Pancreas (tissue), 10 donors: ENCODE data around the gene TGM1. TPM values are rescaled to one million over a fixed set of nuclear protein-coding genes. Genes with fewer than 3 reads are reported as not detected.

Source experiments
- ATAC-seq, 4 donors: fragments of 200-7000 bp; cut with Tn5 transposase; one replicate each; pipeline versions ENCODE4 v1.8.0 to v1.9.1; 2020; ENCODE audit warnings: mild to moderate bottlenecking in 4 of 4, moderate library complexity in 4 of 4
- DNase-seq, 6 donors: peaks; one replicate each; pipeline ENCODE4 v3.0.0-alpha.2; 2020
- FAIRE-seq: peaks from 2 replicates; lab custom pipeline; 2012; peaks lifted over from hg19 to GRCh38; lab: Jason Lieb, UNC
- H3K27ac ChIP-seq, 4 donors: fragments of 200-600 bp; sonication (generic); 1 replicate in 3 of 4; 2 replicates in 1 of 4; pipeline versions ENCODE4 v1.5.0 to v1.8.0; 2020
- H3K27me3 ChIP-seq, 4 donors: fragments of 200-600 bp; one replicate each; pipeline ENCODE4 v1.8.0; 2021
- H3K36me3 ChIP-seq, 3 donors: fragments of 200-600 bp; sonication (generic) in 1 of 3; one replicate each; pipeline versions ENCODE4 v1.5.0 to v1.8.0; 2020 to 2021
- H3K4me1 ChIP-seq, 3 donors: fragments of 200-600 bp; one replicate each; pipeline ENCODE4 v1.8.0; 2021
- H3K4me3 ChIP-seq, 4 donors: fragments of 200-600 bp; sonication (generic) in 2 of 4; one replicate each; pipeline versions ENCODE4 v1.5.0 to v1.8.0; 2020 to 2021
- H3K9me3 ChIP-seq, 4 donors: fragments of 200-600 bp; one replicate each; pipeline ENCODE4 v1.8.0; 2021
- CTCF ChIP-seq, 4 donors: fragments of 200-600 bp; sonication (generic) in 3 of 4; IDR thresholded peaks; one replicate each; pipeline versions ENCODE4 v1.5.0 to v1.8.0; 2021; ENCODE audit warnings: antibody characterized with exemption in 4 of 4
- WGBS, 2 donors: extraction: QIAGEN DNeasy Blood & Tissue Kit; methylation state at CpG; one replicate each; pipeline ENCODE4 v1.1.7; 2013; 5-methylcytosine and 5-hydroxymethylcytosine counted together
- intact Hi-C, 3 donors: fragments of 100-400 bp; cut with DNase I; formaldehyde crosslinking; loops; one replicate each; pipeline versions ENCODE4 v1.11.1 to v1.14.2; 2022
- polyA plus RNA-seq, 2 donors: library from polyadenylated mRNA; stranded (reverse); fragments of 200-250 nt; gene quantifications; one replicate each; pipeline ENCODE4 v1.2.3, GENCODE V29; 2013
- total RNA-seq, 6 donors: library from RNA; stranded (reverse); fragmentation: NEBNext Ultra II Directional in 4 of 6; extraction: Animal tissue kit (Norgen Biotek cat#: 25700) in 4 of 6; gene quantifications; one replicate each; pipeline versions ENCODE4 v1.2.1 to v1.2.4, GENCODE V29; 2021 to 2023
- donor health status: healthy with polysubstance abuse.
- donor health status: DM: no; HTN: no; CAD: no; lungs with moderate emphysema.
- donor health status: DM: no; HTN: no; CAD: no.
- donor health status: control.
- donor health status: control.
- donor health status: Bipolar disorder and iron deficiency.
- donor health status: DM: yes; HTN: yes; CAD: no.
- donor health status: DM: no; HTN: no; CAD: no.
- donor health status: DM: no; HTN: no; CAD: no.
- donor health status: DM: yes; HTN: yes; CAD: no.

Gene TGM1
- total and polyA plus RNA-seq, 8 donors = 1.2 to 5.4 (median 2.8) TPM

- TF ChIP-seq CTCF (IDR thresholded peaks at IDR 0.05) = no peak
- WGBS, 2 donors = 88 to 90% methylated on average over 19 of the region's 19 CpGs
- H3K27me3 ChIP-seq = no peaks in the 10 kb centered on the region
- FAIRE-seq = no peak
- intact Hi-C loops = no loop called here
- no peaks in the 10 kb centered on the region for H3K9me3 ChIP-seq
- ATAC-seq = no peak
- H3K36me3 ChIP-seq = peaks cover 0 to 9% (median 0%) of the 10 kb centered on the region in 3 donors
- no peak overlapping the region for H3K4me3 ChIP-seq
- H3K27ac ChIP-seq = no peak overlapping the region
- DNase-seq = peak in 1 of 6 donors; percentile 32
- no peaks in the 10 kb centered on the region for H3K4me1 ChIP-seq
Measured at GRCh38 chr14:24261969-24262327, 1.0 kb downstream of the TGM1 start.

GRCh38 chr14:24261256-24261968 lies 1.6 kb downstream of the TGM1 start:
- WGBS, 2 donors = 89 to 95% methylated on average over 20 of the region's 20 CpGs
- FAIRE-seq (no peak), DNase-seq (peak in 1 of 6 donors; percentile 33), ATAC-seq (no peak)
- Histone ChIP-seq H3K4me1 (no peaks in the 10 kb centered on the region), H3K27ac (no peak overlapping the region), H3K36me3 (peaks cover 0 to 3% (median 0%) of the 10 kb centered on the region in 3 donors), H3K27me3 (no peaks in the 10 kb centered on the region), H3K9me3 (no peaks in the 10 kb centered on the region), H3K4me3 (no peak overlapping the region)
- no peak for TF ChIP-seq CTCF (IDR thresholded peaks at IDR 0.05)
- intact Hi-C loops = no loop called here

- 75 to 83% methylated on average over 4 of the region's 4 CpGs for WGBS, 2 donors
- H3K36me3 ChIP-seq = no peaks in the 10 kb centered on the region
- intact Hi-C loops = no loop called here
- ATAC-seq (no peak), DNase-seq (peak in 1 of 6 donors; percentile 33), FAIRE-seq (no peak)
- H3K27ac ChIP-seq = peak overlapping the region in 1 of 4 donors; percentile 78
- H3K4me1 ChIP-seq = no peaks in the 10 kb centered on the region
- no peaks in the 10 kb centered on the region for H3K9me3 ChIP-seq
- no peak overlapping the region for H3K4me3 ChIP-seq
- no peaks in the 10 kb centered on the region for H3K27me3 ChIP-seq
- no peak for TF ChIP-seq CTCF (IDR thresholded peaks at IDR 0.05)
Measured at GRCh38 chr14:24260780-24261157, 2.2 kb downstream of the TGM1 start.

- Histone ChIP-seq H3K27ac (peak overlapping the region in 3 of 4 donors; percentile 61 to 78 (median 64)), H3K4me1 (no peaks in the 10 kb centered on the region), H3K36me3 (no peaks in the 10 kb centered on the region), H3K9me3 (no peaks in the 10 kb centered on the region), H3K4me3 (no peak overlapping the region), H3K27me3 (no peaks in the 10 kb centered on the region)
- ATAC-seq (peak; percentile 27 to 76 (median 62)), FAIRE-seq (no peak), DNase-seq (peak in 2 of 6 donors; percentile 32 to 60)
- intact Hi-C loops = no loop called here
- TF ChIP-seq CTCF (IDR thresholded peaks at IDR 0.05) = no peak
- 72% methylated on average over 16 of the region's 16 CpGs for WGBS, 2 donors
Measured at GRCh38 chr14:24260026-24260779, 2.8 kb downstream of the TGM1 start.
